ENCODE data around the gene WSB2.

DNA sequence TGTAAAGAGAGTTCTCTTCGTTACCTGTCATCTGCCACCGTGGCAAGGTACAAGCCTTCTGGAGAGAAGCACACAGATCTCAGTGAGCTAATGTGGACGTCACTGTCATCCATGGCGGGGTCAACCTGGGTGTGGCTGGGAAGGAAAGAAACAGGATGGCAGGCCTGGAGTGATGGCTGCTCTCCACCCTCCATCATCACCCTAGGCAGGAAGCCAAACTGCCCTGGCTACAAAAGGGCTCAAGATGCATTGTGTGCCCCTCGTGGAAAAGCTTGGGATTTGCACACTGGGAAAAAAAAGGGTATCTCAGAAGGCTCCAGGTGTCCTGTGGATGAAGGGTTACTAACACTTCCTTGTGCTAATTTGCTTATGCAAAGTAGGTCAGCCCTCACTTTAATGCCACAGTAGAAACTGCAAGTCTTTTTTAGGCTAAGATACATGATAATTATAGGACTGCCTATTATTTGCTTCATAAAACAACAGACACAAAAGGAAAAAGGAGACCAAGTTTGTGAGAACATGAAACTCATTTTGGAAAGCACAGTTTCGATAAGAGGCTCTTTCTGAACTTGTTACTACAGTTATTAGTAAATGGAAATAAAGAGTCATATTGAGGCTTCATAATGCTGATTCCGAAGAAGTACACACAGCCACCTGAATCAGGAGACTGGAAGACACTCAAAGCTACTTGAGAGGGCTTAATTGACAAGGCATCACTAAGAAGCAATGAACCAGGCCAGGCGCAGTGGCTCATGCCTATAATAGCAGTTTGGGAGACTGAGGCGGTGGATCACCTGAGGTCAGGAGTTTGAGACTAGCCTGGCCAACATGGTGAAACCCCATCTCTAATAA is 25.6 kb downstream of the WSB2 start:
- no peak for TF ChIP-seq POLR2A (IDR thresholded peaks at IDR 0.05)
- TF ChIP-seq, protein P1, sequence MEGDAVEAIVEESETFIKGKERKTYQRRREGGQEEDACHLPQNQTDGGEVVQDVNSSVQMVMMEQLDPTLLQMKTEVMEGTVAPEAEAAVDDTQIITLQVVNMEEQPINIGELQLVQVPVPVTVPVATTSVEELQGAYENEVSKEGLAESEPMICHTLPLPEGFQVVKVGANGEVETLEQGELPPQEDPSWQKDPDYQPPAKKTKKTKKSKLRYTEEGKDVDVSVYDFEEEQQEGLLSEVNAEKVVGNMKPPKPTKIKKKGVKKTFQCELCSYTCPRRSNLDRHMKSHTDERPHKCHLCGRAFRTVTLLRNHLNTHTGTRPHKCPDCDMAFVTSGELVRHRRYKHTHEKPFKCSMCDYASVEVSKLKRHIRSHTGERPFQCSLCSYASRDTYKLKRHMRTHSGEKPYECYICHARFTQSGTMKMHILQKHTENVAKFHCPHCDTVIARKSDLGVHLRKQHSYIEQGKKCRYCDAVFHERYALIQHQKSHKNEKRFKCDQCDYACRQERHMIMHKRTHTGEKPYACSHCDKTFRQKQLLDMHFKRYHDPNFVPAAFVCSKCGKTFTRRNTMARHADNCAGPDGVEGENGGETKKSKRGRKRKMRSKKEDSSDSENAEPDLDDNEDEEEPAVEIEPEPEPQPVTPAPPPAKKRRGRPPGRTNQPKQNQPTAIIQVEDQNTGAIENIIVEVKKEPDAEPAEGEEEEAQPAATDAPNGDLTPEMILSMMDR (IDR thresholded peaks at IDR 0.05): no peak

Data from uterus (tissue), 2 donors.